Measurements from ENCODE around the gene DIDO1. TPM values are rescaled to one million over a fixed set of nuclear protein-coding genes. Genes with fewer than 3 reads are reported as not detected.

DIDO1 gene
- total RNA-seq, 4 donors from 2014 or later, result 38.2 to 68.8 (median 46.6) TPM

GRCh38 chr20:62910217-62910766 lies 16.0 kb downstream of the DIDO1 start:
- no peak for TF ChIP-seq CTCF (IDR thresholded peaks at IDR 0.05; ENCODE audit: low read depth)

GRCh38 chr20:62908971-62909791 lies 17.1 kb downstream of the DIDO1 start:
- TF ChIP-seq CTCF (IDR thresholded peaks at IDR 0.05; ENCODE audit: low read depth), result no peak

- TF ChIP-seq CTCF (IDR thresholded peaks at IDR 0.05; ENCODE audit: low read depth), result no peak
Observed at GRCh38 chr20:62907384-62908317, 18.7 kb downstream of the DIDO1 start.

GRCh38 chr20:62906647-62907375 lies 19.5 kb downstream of the DIDO1 start:
- TF ChIP-seq CTCF (IDR thresholded peaks at IDR 0.05; ENCODE audit: low read depth), result no peak

GRCh38 chr20:62906209-62906608 lies 20.1 kb downstream of the DIDO1 start:
- no peak for TF ChIP-seq CTCF (IDR thresholded peaks at IDR 0.05; ENCODE audit: low read depth)

GRCh38 chr20:62905536-62906117 lies 20.7 kb downstream of the DIDO1 start:
- no peak for TF ChIP-seq CTCF (IDR thresholded peaks at IDR 0.05; ENCODE audit: low read depth)

Data from subcutaneous adipose tissue (tissue), 4 donors.